Endothelial cell of umbilical vein (primary cell): ENCODE measurements around the gene ACOX3. TPM values are rescaled to one million over a fixed set of nuclear protein-coding genes. Genes with fewer than 3 reads are reported as not detected.

Experiments
- BruUV-seq: library from RNA; stranded (reverse); fragments of 400-500 nt; replicated peaks from 2 replicates; lab custom pipeline; 2021; lab: Mats Ljungman, UMichigan
- CTCF ChIA-PET: fragments of 300-600, 350-600 bp; sonication (Branson Sonifier 250); formaldehyde crosslinking; loops from one replicate; lab custom pipeline; 2021; ENCODE audit warnings: antibody characterized with exemption, inconsistent platforms; lab: Charles Lee
- POLR2A ChIA-PET: fragments of 300-600, 350-600 bp; sonication (Branson Sonifier 250); formaldehyde crosslinking; loops from one replicate; lab custom pipeline; 2021; ENCODE audit warnings: antibody characterized with exemption, inconsistent platforms; lab: Charles Lee
- DNase-seq: peaks from one replicate; pipeline ENCODE4 v3.0.0-alpha.2; 2011; ENCODE audit warnings: low read depth, low spot score
- FAIRE-seq: peaks from 2 replicates; lab custom pipeline; 2011; peaks lifted over from hg19 to GRCh38; lab: Jason Lieb, UNC
- H2AFZ ChIP-seq: 2 replicates; pipeline ENCODE4 v1.6.0; 2012; ENCODE audit warnings: low read depth, low read length, control low read depth, inconsistent platforms
- H3K27ac ChIP-seq: 2 replicates; pipeline ENCODE4 v1.5.1; 2011; ENCODE audit warnings: low read depth, mild to moderate bottlenecking, control low read depth, low read length, moderate library complexity; ENCODE audit not compliant: insufficient read depth
- H3K27me3 ChIP-seq, 2 experiments: 2 replicates each; pipeline versions ENCODE4 v1.6.0 to v1.6.1; 2011; ENCODE audit warnings: low read length in 2 of 2, mixed read lengths in 1 of 2; ENCODE audit not compliant: control insufficient read depth in 2 of 2, insufficient read depth in 2 of 2
- H3K36me3 ChIP-seq, 2 experiments: 2 replicates in 1 of 2; 3 replicates in 1 of 2; pipeline ENCODE4 v1.5.1; 2011; ENCODE audit warnings: low read length in 2 of 2, mild to moderate bottlenecking in 1 of 2, moderate library complexity in 1 of 2; ENCODE audit not compliant: control insufficient read depth in 2 of 2, insufficient read depth in 2 of 2; ENCODE audit errors: extremely low read depth in 1 of 2
- H3K4me1 ChIP-seq: 3 replicates; pipeline ENCODE4 v1.5.1; 2011; ENCODE audit warnings: mild to moderate bottlenecking, low read length; ENCODE audit not compliant: control insufficient read depth, insufficient read depth; ENCODE audit errors: extremely low read depth
- H3K4me2 ChIP-seq: 2 replicates; pipeline ENCODE4 v1.6.1; 2011; ENCODE audit warnings: low read length, control low read depth, mixed read lengths; ENCODE audit not compliant: insufficient read depth
- H3K4me3 ChIP-seq, 3 experiments: fragments of 200-600 bp in 1 of 3; sonication (generic), shearing (Covaris generic) in 1 of 3; replicated peaks in 1 of 3; 2 replicates each; pipeline ENCODE4 v1.5.1; 2011 to 2016; ENCODE audit warnings: control low read depth in 3 of 3, low read length in 3 of 3, mild to moderate bottlenecking in 2 of 3, inconsistent platforms in 1 of 3, low read depth in 1 of 3, moderate library complexity in 1 of 3; ENCODE audit not compliant: insufficient read depth in 1 of 3
- H3K79me2 ChIP-seq: 2 replicates; pipeline ENCODE4 v1.6.0; 2012; ENCODE audit warnings: low read length, inconsistent platforms; ENCODE audit not compliant: control insufficient read depth, insufficient read depth
- H3K9ac ChIP-seq: replicated peaks from 2 replicates; pipeline ENCODE3; 2011; ENCODE audit warnings: low read length, control low read depth; ENCODE audit not compliant: insufficient read depth; ENCODE audit errors: extremely low read depth
- H3K9me1 ChIP-seq: replicated peaks from 3 replicates; pipeline ENCODE4 v1.6.0; 2011; ENCODE audit warnings: mild to moderate bottlenecking, low read length; ENCODE audit not compliant: control insufficient read depth, insufficient read depth; ENCODE audit errors: extremely low read depth
- H3K9me3 ChIP-seq: replicated peaks from 2 replicates; pipeline ENCODE4 v1.5.1; 2012; ENCODE audit warnings: low read length, inconsistent platforms; ENCODE audit not compliant: control insufficient read depth, insufficient read depth
- H4K20me1 ChIP-seq: replicated peaks from 2 replicates; pipeline ENCODE3; 2011; ENCODE audit warnings: mild to moderate bottlenecking, low read length; ENCODE audit not compliant: control insufficient read depth, insufficient read depth; ENCODE audit errors: extremely low read depth
- EZH2 ChIP-seq: IDR thresholded peaks from 2 replicates; pipeline ENCODE4 v1.6.1; 2012; ENCODE audit warnings: borderline replicate concordance, low read depth, mild to moderate bottlenecking, moderate library complexity, low read length, inconsistent platforms; ENCODE audit not compliant: severe bottlenecking
- FOS ChIP-seq: IDR thresholded peaks from 2 replicates; pipeline ENCODE4 v1.6.1; 2011; ENCODE audit warnings: mild to moderate bottlenecking, low read length, moderate library complexity, borderline replicate concordance; ENCODE audit not compliant: insufficient read depth
- GATA2 ChIP-seq: IDR thresholded peaks from 2 replicates; pipeline ENCODE4 v1.7.0; 2011; ENCODE audit warnings: low read depth, mild to moderate bottlenecking, moderate library complexity, mixed read lengths, low read length; ENCODE audit not compliant: insufficient read length, insufficient read depth
- JUN ChIP-seq: IDR thresholded peaks from 2 replicates; pipeline ENCODE4 v1.6.1; 2011; ENCODE audit warnings: borderline replicate concordance, low read depth; ENCODE audit not compliant: insufficient read length, insufficient read depth
- MYC ChIP-seq: IDR thresholded peaks from one replicate; pipeline ENCODE4 v1.6.1; 2011; ENCODE audit warnings: mild to moderate bottlenecking, low read depth, low read length
- dilution Hi-C: fragments of 300-500 bp; cut with MboI; formaldehyde crosslinking; loops from one replicate; pipeline ENCODE4 v1.15.0; 2019; ENCODE audit warnings: low sequenced_read_pairs; ENCODE audit not compliant: extremely low pct_ligation_motif_present
- intact Hi-C: fragments of 100-400 bp; cut with micrococcal nuclease; formaldehyde crosslinking; loops from one replicate; pipeline ENCODE4 v1.10.0; 2022
- polyA plus RNA-seq, 4 experiments: library from polyadenylated mRNA; depleted of rRNA in 3 of 4; stranded (reverse) in 3 of 4; unstranded in 1 of 4; fragments of >200 nt; gene quantifications; 2 replicates each; pipeline versions ENCODE4 v1.2.1 to v1.2.3, GENCODE V29; 2011 to 2012; ENCODE audit warnings: missing spikeins in 1 of 4
- total RNA-seq: library from RNA; stranded (reverse); gene quantifications from 2 replicates; pipeline ENCODE4 v1.2.3, GENCODE V29; 2021
- TF ChIP-seq, protein P1 (sequence below), 2 donors: IDR thresholded peaks; 1 replicate in 1 of 2; 2 replicates in 1 of 2; pipeline ENCODE4 v1.5.1; 2011; ENCODE audit warnings: low read length in 2 of 2, mild to moderate bottlenecking in 2 of 2, moderate library complexity in 2 of 2, control low read depth in 1 of 2, inconsistent platforms in 1 of 2, low read depth in 1 of 2; ENCODE audit not compliant: insufficient read depth in 1 of 2; ENCODE audit errors: extremely low read depth in 1 of 2
- TF ChIP-seq, protein P2 (sequence below): IDR thresholded peaks from 2 replicates; pipeline ENCODE4 v1.6.1; 2011; ENCODE audit not compliant: insufficient read depth, insufficient read length

ACOX3 gene
- total and polyA plus RNA-seq, 2 donors (not counting 3 experiments of a cell fraction or from before 2014, with no cell fraction given) = 13.0 to 26.3 TPM

DNA sequence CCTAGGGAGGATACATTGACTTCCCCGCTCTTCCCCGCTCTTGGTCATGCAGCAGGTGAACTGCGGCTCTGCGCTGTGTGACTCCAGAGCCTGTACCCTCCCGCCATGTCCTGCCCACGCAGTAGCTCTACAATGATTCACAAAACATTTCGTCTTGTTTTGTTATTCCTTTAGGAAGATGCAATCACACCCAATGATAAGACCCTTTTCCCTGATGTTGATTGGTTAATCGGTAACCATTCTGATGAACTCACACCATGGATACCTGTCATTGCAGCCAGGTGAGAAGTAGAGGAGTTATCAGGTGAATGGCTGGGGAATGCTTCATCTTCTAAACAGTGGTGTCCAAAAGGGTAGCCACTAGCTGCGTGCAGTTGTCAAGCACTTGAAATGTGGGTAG is 23.3 kb upstream of the ACOX3 start:
- Histone ChIP-seq H3K27ac (no peak overlapping the region), H3K9me1 (no peaks in the 10 kb centered on the region), H3K9me3 (no peaks in the 10 kb centered on the region), H3K4me2 (no peak overlapping the region), H3K9ac (no peak overlapping the region), H4K20me1 (no peaks in the 10 kb centered on the region), H3K4me3 (no peak overlapping the region), H3K27me3 (no peaks in the 10 kb centered on the region), H3K4me1 (no peaks in the 10 kb centered on the region), H2AFZ (no peak overlapping the region), H3K79me2 (no peaks in the 10 kb centered on the region), H3K36me3 (peaks cover 6 to 18% of the 10 kb centered on the region in 2 experiments)
- FAIRE-seq (no peak), DNase-seq (no peak)
- BruUV-seq = no TSS peak
- TF ChIP-seq JUN (no peak), FOS (no peak), GATA2 (no peak), MYC (no peak), EZH2 (no peak)
- TF ChIP-seq, protein P1, sequence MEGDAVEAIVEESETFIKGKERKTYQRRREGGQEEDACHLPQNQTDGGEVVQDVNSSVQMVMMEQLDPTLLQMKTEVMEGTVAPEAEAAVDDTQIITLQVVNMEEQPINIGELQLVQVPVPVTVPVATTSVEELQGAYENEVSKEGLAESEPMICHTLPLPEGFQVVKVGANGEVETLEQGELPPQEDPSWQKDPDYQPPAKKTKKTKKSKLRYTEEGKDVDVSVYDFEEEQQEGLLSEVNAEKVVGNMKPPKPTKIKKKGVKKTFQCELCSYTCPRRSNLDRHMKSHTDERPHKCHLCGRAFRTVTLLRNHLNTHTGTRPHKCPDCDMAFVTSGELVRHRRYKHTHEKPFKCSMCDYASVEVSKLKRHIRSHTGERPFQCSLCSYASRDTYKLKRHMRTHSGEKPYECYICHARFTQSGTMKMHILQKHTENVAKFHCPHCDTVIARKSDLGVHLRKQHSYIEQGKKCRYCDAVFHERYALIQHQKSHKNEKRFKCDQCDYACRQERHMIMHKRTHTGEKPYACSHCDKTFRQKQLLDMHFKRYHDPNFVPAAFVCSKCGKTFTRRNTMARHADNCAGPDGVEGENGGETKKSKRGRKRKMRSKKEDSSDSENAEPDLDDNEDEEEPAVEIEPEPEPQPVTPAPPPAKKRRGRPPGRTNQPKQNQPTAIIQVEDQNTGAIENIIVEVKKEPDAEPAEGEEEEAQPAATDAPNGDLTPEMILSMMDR (IDR thresholded peaks at IDR 0.05; ENCODE audit: extremely low read depth in 1 of 2, insufficient read depth in 1 of 2, low read depth in 1 of 2, low read length in 2 of 2) = no peak
- TF ChIP-seq, protein P2, sequence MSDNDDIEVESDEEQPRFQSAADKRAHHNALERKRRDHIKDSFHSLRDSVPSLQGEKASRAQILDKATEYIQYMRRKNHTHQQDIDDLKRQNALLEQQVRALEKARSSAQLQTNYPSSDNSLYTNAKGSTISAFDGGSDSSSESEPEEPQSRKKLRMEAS = no peak
- POLR2A ChIA-PET = no interaction called here
- CTCF ChIA-PET = no interaction called here
- intact Hi-C loops = no loop called here
- dilution Hi-C loops = no loop called here
